DOHH2 (cell line): Measurements from ENCODE around the gene NKPD1.

Experiments
- CTCF ChIP-seq: fragments of 200-600 bp; sonication (generic); IDR thresholded peaks from one replicate; pipeline ENCODE4 v1.5.1; 2014; ENCODE audit warnings: antibody characterized with exemption, mild to moderate bottlenecking, low read depth, low read length; ENCODE audit not compliant: poor library complexity, severe bottlenecking
- EZH2phosphoT487 ChIP-seq: fragments of 200-600 bp; sonication (generic); IDR thresholded peaks from 2 replicates; pipeline ENCODE4 v1.6.1; 2017; ENCODE audit warnings: borderline replicate concordance, mild to moderate bottlenecking, antibody characterized with exemption, low read length, moderate library complexity, mixed read lengths

- TF ChIP-seq CTCF, result no peak
- no peak for TF ChIP-seq EZH2phosphoT487
Measured at GRCh38 chr19:45179892-45180370, 19.1 kb upstream of the NKPD1 start.
